Activated naive CD8-positive, alpha-beta T cell (primary cell): Measurements from ENCODE around the gene ACP7.

Experiments
- H3K27ac Mint-ChIP-seq: one replicate; pipeline ENCODE4 v1.8.0; 2021; ENCODE audit warnings: mixed read lengths
- H3K27me3 Mint-ChIP-seq: one replicate; pipeline ENCODE4 v1.8.0; 2021; ENCODE audit warnings: mixed read lengths
- H3K36me3 Mint-ChIP-seq: one replicate; pipeline ENCODE4 v1.8.0; 2021; ENCODE audit warnings: mixed read lengths
- H3K4me1 Mint-ChIP-seq: one replicate; pipeline ENCODE4 v1.8.0; 2021; ENCODE audit warnings: low read depth, mixed read lengths
- H3K4me3 Mint-ChIP-seq: one replicate; pipeline ENCODE4 v1.8.0; 2021; ENCODE audit warnings: mild to moderate bottlenecking, mixed read lengths
- H3K9me3 Mint-ChIP-seq: one replicate; pipeline ENCODE4 v1.8.0; 2021; ENCODE audit warnings: low read depth, mixed read lengths

ACP7 gene

GRCh38 chr19:39155114-39155700 lies 71.0 kb downstream of the ACP7 start:
- H3K27ac Mint-ChIP-seq, result no peak overlapping the region

GRCh38 chr19:39155741-39156140 lies 71.6 kb downstream of the ACP7 start:
- Mint-ChIP-seq H3K9me3 (no peaks in the 10 kb centered on the region), H3K27ac (no peak overlapping the region), H3K36me3 (no peaks in the 10 kb centered on the region), H3K27me3 (no peaks in the 10 kb centered on the region), H3K4me1 (peaks cover 21% of the 10 kb centered on the region), H3K4me3 (no peak overlapping the region)

More at GRCh38 chr19:39155114-39155700, 71.0 kb downstream of the ACP7 start:
- Mint-ChIP-seq H3K4me3 (no peak overlapping the region), H3K36me3 (no peaks in the 10 kb centered on the region), H3K27me3 (no peaks in the 10 kb centered on the region), H3K9me3 (no peaks in the 10 kb centered on the region), H3K4me1 (peaks cover 21% of the 10 kb centered on the region)

DNA sequence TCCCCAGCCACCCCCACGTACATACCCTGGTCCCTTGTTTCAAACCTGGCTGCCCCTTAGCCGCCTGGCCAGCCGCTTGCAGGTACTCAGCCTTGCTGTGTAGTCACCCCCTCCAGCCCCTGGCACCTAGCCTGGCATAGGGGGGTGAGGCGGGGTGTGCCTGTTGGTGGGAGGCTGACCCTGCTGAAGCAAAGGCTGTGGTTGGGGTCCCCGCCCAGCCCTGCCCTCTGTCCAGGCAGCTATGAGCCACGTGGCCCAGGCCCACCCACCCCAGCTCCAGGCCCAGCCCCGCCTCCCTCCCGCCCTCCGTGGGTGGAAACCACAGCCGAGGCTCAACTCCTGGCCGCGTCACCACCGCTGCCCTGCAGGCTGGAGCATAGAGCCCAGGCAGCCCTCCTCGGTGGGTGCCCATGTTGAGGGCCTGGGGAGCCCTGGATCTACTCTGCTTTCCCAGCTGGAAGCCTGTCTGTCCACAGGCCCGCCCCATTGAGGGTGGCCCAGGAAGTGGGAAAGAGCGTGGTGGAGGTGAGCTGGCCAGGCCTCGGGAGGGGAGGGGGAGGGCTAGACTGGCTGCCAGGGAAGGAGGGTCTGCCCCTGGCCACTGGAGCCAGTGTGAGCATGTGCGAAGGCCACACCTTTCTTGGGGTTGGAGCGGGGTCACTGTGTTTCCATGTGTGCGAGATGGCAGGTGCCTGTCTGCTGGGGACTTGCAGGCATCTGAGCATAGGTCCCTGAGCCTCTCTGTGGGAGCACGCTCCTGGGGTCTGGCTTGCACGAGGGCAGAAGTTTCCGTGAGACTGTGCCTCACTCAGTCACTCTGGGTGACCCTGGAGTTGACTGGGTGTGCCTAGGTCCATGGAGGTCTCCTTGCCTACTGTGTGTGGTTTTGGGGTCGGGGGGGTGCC lies 72.4 kb downstream of the ACP7 start:
- Mint-ChIP-seq H3K4me3 (no peak overlapping the region), H3K9me3 (no peaks in the 10 kb centered on the region), H3K36me3 (no peaks in the 10 kb centered on the region), H3K27me3 (no peaks in the 10 kb centered on the region), H3K27ac (no peak overlapping the region), H3K4me1 (peaks cover 20% of the 10 kb centered on the region)

DNA sequence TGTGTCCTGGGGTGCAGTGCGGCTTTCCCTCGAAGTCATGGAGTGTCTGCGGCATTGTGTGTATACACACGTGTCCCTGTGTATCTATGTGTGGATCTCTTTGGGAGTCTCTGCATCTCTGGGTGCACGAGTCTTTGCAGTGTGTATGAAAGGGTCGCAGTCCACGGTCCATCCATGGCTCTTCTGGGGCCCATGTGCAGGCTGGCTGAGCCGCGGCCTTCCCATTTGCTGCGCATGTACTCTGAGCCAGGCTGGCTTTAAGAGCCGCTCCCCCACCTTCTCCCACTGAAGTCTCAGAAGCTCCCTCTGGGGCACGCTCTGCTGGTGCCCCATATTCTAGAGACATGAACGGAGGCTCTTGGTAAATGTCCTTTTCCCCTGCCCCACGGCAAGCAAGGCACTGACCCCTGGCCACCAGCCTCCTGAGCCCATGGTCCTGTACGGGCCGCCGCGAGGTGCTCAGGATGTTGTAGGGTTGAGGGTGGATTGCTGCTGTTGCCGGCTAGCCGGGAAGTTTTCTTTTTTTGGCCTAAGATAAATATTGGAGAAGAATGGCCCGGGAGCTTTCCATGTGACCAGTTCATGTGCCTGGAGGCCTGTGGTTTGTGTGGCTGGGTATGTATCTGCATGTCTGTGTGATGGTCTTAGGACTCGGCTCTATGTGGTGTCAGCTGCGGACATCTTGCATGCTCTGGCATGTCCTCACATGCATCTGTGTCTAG lies 73.3 kb downstream of the ACP7 start:
- Mint-ChIP-seq H3K4me1 (peaks cover 20% of the 10 kb centered on the region), H3K27me3 (no peaks in the 10 kb centered on the region), H3K4me3 (no peak overlapping the region), H3K27ac (no peak overlapping the region), H3K36me3 (no peaks in the 10 kb centered on the region), H3K9me3 (no peaks in the 10 kb centered on the region)

GRCh38 chr19:39157997-39158389 lies 73.8 kb downstream of the ACP7 start:
- Mint-ChIP-seq H3K27me3 (no peaks in the 10 kb centered on the region), H3K27ac (no peak overlapping the region), H3K36me3 (no peaks in the 10 kb centered on the region), H3K4me3 (no peak overlapping the region), H3K4me1 (peaks cover 23% of the 10 kb centered on the region), H3K9me3 (no peaks in the 10 kb centered on the region)

- Mint-ChIP-seq H3K4me3 (no peak overlapping the region), H3K36me3 (no peaks in the 10 kb centered on the region), H3K4me1 (peaks cover 23% of the 10 kb centered on the region), H3K9me3 (no peaks in the 10 kb centered on the region), H3K27me3 (no peaks in the 10 kb centered on the region), H3K27ac (no peak overlapping the region)
Measured at GRCh38 chr19:39158646-39159260, 74.6 kb downstream of the ACP7 start.

- peaks cover 15% of the 10 kb centered on the region for H3K4me1 Mint-ChIP-seq
- no peaks in the 10 kb centered on the region for H3K36me3 Mint-ChIP-seq
- H3K27ac Mint-ChIP-seq, result no peak overlapping the region
- H3K4me3 Mint-ChIP-seq, result no peak overlapping the region
- no peaks in the 10 kb centered on the region for H3K9me3 Mint-ChIP-seq
- H3K27me3 Mint-ChIP-seq, result no peaks in the 10 kb centered on the region
Measured at GRCh38 chr19:39160523-39160861, 76.3 kb downstream of the ACP7 start.
